Fibroblast of pulmonary artery (primary cell): ENCODE data around the gene PTH2.

Experiments used
- DNase-seq: peaks from one replicate; pipeline ENCODE4 v3.0.0-alpha.2; 2010; ENCODE audit warnings: low read depth
- H3K4me3 ChIP-seq: replicated peaks from 2 replicates; pipeline ENCODE4 v1.5.1; 2011; ENCODE audit warnings: low read depth, mild to moderate bottlenecking, control low read depth, low read length, moderate library complexity
- TF ChIP-seq, protein P1 (sequence below): IDR thresholded peaks from 2 replicates; pipeline ENCODE4 v1.5.1; 2011; ENCODE audit warnings: mild to moderate bottlenecking, control low read depth, low read length, inconsistent platforms; ENCODE audit errors: missing control alignments

The PTH2 gene

GRCh38 chr19:49436381-49437017 is 13.3 kb upstream of the PTH2 start:
- no peak for DNase-seq
- no peak overlapping the region for H3K4me3 ChIP-seq
- TF ChIP-seq, protein P1, sequence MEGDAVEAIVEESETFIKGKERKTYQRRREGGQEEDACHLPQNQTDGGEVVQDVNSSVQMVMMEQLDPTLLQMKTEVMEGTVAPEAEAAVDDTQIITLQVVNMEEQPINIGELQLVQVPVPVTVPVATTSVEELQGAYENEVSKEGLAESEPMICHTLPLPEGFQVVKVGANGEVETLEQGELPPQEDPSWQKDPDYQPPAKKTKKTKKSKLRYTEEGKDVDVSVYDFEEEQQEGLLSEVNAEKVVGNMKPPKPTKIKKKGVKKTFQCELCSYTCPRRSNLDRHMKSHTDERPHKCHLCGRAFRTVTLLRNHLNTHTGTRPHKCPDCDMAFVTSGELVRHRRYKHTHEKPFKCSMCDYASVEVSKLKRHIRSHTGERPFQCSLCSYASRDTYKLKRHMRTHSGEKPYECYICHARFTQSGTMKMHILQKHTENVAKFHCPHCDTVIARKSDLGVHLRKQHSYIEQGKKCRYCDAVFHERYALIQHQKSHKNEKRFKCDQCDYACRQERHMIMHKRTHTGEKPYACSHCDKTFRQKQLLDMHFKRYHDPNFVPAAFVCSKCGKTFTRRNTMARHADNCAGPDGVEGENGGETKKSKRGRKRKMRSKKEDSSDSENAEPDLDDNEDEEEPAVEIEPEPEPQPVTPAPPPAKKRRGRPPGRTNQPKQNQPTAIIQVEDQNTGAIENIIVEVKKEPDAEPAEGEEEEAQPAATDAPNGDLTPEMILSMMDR = no peak

GRCh38 chr19:49435670-49436069 is 12.4 kb upstream of the PTH2 start:
- DNase-seq = no peak
- H3K4me3 ChIP-seq = no peak overlapping the region
- TF ChIP-seq, protein P1 = no peak

DNA sequence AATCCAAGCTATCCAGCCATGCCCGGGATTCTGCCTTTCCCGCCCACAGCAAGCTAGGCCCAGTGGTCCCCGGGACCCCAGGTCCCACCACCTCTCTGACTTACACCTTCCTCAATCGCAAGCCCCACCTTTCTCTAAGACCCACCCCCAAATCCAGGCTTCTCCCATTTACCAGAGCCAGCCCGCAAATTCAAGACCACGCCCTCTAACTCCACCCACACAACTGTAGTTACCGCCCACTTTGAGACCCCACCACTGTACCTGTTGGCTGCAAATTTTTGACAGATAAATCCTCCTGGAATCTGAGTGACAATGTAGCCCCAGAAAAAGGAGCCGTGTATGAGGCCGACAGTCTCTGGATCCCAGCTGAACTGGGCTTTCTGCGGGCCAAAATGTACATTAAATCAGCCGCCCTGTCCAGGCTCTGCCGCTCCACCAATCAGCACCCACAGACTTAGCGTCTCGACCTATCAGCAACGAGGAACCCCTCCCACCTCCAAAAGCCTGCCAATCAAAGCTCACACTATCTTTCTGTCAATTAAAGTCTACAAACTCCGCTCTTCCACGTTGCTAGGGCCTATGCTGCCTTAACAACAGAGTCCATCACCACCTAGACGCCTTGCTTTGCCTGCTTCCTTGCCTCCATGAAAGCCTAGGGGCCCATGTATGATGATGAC is 11.8 kb upstream of the PTH2 start:
- H3K4me3 ChIP-seq = no peak overlapping the region
- no peak for DNase-seq
- TF ChIP-seq, protein P1 = no peak

- H3K4me3 ChIP-seq = no peak overlapping the region
- no peak for DNase-seq
- TF ChIP-seq, protein P1 = no peak
These were observed 10.1 kb upstream of the PTH2 start for GRCh38 chr19:49433240-49433901.

DNA sequence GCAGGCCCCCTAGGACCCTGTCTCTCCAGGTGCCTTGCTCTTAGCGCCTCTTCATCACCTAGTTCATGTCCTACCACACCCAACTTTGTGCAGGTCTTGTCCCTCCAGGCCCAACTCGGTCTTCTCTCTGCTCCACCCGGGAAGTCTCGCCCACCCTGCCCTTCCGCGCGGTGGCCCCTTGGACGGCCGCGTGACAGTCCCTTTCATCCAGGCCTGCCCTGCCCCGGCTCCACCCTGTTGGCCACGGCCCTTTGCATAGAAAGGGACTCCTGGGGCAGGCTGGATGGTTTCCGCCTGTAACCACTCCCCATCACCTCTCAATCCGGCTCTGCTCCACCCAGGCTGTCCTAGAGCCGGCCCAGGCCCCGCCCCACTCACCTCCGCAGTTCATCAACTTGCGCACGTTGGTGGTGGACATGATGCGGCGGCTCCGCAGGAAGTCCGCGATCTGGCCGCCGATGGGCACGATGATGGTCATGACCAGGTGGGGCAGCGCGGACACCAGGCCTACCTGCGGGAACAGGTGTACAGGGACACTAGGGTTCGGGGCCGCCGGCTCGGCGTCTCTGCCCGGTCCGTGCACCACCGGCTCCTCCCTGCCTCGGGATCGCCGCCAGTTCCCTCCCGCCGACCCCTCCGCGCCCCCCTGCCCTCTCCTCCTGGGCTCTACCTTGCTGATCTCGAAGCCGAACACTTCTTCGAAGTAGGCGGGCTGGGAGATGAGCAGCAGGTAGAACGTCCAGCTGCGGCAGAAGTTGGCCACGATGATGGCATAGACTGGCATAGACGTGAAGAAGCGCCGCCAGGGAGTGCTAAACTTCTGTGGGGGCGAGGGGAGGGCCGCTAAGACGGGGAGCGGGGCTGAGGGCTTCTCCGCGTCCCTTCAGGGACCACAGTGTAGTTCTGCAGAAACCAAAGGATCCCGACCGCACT is 9.2 kb upstream of the PTH2 start:
- no peak for DNase-seq
- TF ChIP-seq, protein P1 = no peak
- no peak overlapping the region for H3K4me3 ChIP-seq

GRCh38 chr19:49431330-49431749 is 8.1 kb upstream of the PTH2 start:
- no peak for DNase-seq
- TF ChIP-seq, protein P1 = no peak
- H3K4me3 ChIP-seq = no peak overlapping the region
